Liver (tissue), 9 donors: ENCODE measurements around the gene XNDC1N. TPM values are rescaled to one million over a fixed set of nuclear protein-coding genes. Genes with fewer than 3 reads are reported as not detected.
"Not testable (repeated sequence)": the region's sequence is repeated elsewhere in the genome, so short reads cannot be mapped to it uniquely, and the experiment has no call there.

ENCODE experiments used
- DNase-seq: peaks from one replicate; pipeline ENCODE4 v3.0.0-alpha.2; 2017; ENCODE audit warnings: low spot score
- H3K27ac ChIP-seq, 2 donors: one replicate each; pipeline ENCODE4 v1.7.0; 2013; ENCODE audit warnings: inconsistent platforms in 2 of 2, low read length in 2 of 2, control low read depth in 1 of 2, low read depth in 1 of 2, mild to moderate bottlenecking in 1 of 2
- H3K27me3 ChIP-seq, 4 donors: one replicate each; pipeline versions ENCODE4 v1.6.1 to v1.7.0; 2013; ENCODE audit warnings: low read length in 3 of 4, inconsistent platforms in 1 of 4, mild to moderate bottlenecking in 1 of 4, moderate library complexity in 1 of 4; ENCODE audit not compliant: control insufficient read depth in 4 of 4, insufficient read depth in 4 of 4
- H3K36me3 ChIP-seq, 4 donors: one replicate each; pipeline versions ENCODE4 v1.6.1 to v1.7.0; 2013; ENCODE audit warnings: low read length in 3 of 4, mild to moderate bottlenecking in 3 of 4, low read depth in 1 of 4, moderate library complexity in 1 of 4; ENCODE audit not compliant: control insufficient read depth in 4 of 4, insufficient read depth in 3 of 4
- H3K4me1 ChIP-seq, 4 donors: one replicate each; pipeline versions ENCODE4 v1.6.1 to v1.7.0; 2013; ENCODE audit warnings: low read length in 3 of 4, mild to moderate bottlenecking in 3 of 4, moderate library complexity in 1 of 4; ENCODE audit not compliant: control insufficient read depth in 4 of 4, insufficient read depth in 4 of 4
- H3K4me3 ChIP-seq, 3 donors: one replicate each; pipeline versions ENCODE4 v1.6.1 to v1.7.0; 2013; ENCODE audit warnings: low read length in 3 of 3, control low read depth in 1 of 3, low read depth in 1 of 3, mild to moderate bottlenecking in 1 of 3
- H3K9ac ChIP-seq, 2 donors: one replicate each; pipeline ENCODE4 v1.7.0; 2013; ENCODE audit warnings: low read length in 2 of 2, mild to moderate bottlenecking in 2 of 2, moderate library complexity in 2 of 2, control low read depth in 1 of 2, low read depth in 1 of 2
- H3K9me3 ChIP-seq, 4 donors: one replicate each; pipeline versions ENCODE4 v1.6.1 to v1.7.0; 2013; ENCODE audit warnings: low read length in 3 of 4; ENCODE audit not compliant: control insufficient read depth in 4 of 4
- ZBTB33 ChIP-seq: IDR thresholded peaks from 2 replicates; pipeline ENCODE4 v1.6.1; 2016; ENCODE audit warnings: antibody characterized with exemption
- WGBS: extraction: QIAGEN DNeasy Blood & Tissue Kit; methylation state at CpG from one replicate; pipeline ENCODE4 v1.1.7; 2013; 5-methylcytosine and 5-hydroxymethylcytosine counted together
- polyA plus RNA-seq, 2 donors: library from polyadenylated mRNA; stranded (reverse) in 1 of 2; unstranded in 1 of 2; fragments of 200-250 nt in 1 of 2; fragments of >200 nt in 1 of 2; fragmentation: Nextera tagmentation in 1 of 2; extraction: Ambion mirVana in 1 of 2; gene quantifications; one replicate each; pipeline versions ENCODE4 v1.2.1 to v1.2.3, GENCODE V29; 2013 to 2015
- total RNA-seq, 2 donors: library from RNA; depleted of rRNA; stranded (reverse); fragments of >200 nt; gene quantifications; one replicate each; pipeline ENCODE4 v1.2.3, GENCODE V29; 2014
- donor health status: healthy.
- donor health status: healthy.
- donor health status: healthy.
- donor health status: healthy.
- donor health status: healthy.

The XNDC1N gene
- total and polyA plus RNA-seq, 4 donors, result 0.59 to 7.9 (median 3.8) TPM

- Histone ChIP-seq H3K4me1 (peaks cover 0 to 3% (median 0%) of the 10 kb centered on the region in 4 donors), H3K27ac (no peak overlapping the region), H3K9me3 (no peaks in the 10 kb centered on the region), H3K4me3 (no peak overlapping the region), H3K36me3 (no peaks in the 10 kb centered on the region), H3K9ac (no peak overlapping the region), H3K27me3 (no peaks in the 10 kb centered on the region)
- WGBS, result 95% methylated on average over 12 of the region's 12 CpGs
- no peak for TF ChIP-seq ZBTB33
- DNase-seq, result no peak
Measured at GRCh38 chr11:71895961-71896360, 32.4 kb downstream of the XNDC1N start.

- H3K27ac ChIP-seq, H3K4me1 ChIP-seq, H3K9ac ChIP-seq, H3K9me3 ChIP-seq, DNase-seq, H3K27me3 ChIP-seq, H3K4me3 ChIP-seq, H3K36me3 ChIP-seq: not testable (repeated sequence)
- 92% methylated on average over 14 of the region's 14 CpGs for WGBS
Measured at GRCh38 chr11:71889181-71889872, 39.1 kb downstream of the XNDC1N start.

GRCh38 chr11:71888335-71889010, 39.9 kb downstream of the XNDC1N start:
- H3K27ac ChIP-seq, H3K9ac ChIP-seq, H3K27me3 ChIP-seq, H3K36me3 ChIP-seq, H3K9me3 ChIP-seq, DNase-seq, H3K4me3 ChIP-seq, H3K4me1 ChIP-seq: not testable (repeated sequence)
- WGBS, result 92% methylated on average over 14 of the region's 14 CpGs

- not testable (repeated sequence) for H3K36me3 ChIP-seq, H3K4me1 ChIP-seq, H3K9ac ChIP-seq, H3K27ac ChIP-seq, DNase-seq, H3K4me3 ChIP-seq, H3K9me3 ChIP-seq, H3K27me3 ChIP-seq
- 98% methylated on average over 12 of the region's 12 CpGs for WGBS
Measured at GRCh38 chr11:71885806-71886205, 42.6 kb downstream of the XNDC1N start.

Other genes starting within 250 kb of the XNDC1N start
- not detected for gene DEFB108B, start 95.4 kb downstream of the XNDC1N start, total RNA-seq
- not detected for gene DEFB108B, start 95.4 kb downstream of the XNDC1N start, polyA plus RNA-seq
- not detected for gene DEFB131B, start 50.1 kb downstream of the XNDC1N start, total RNA-seq
- gene DEFB131B, start 50.1 kb downstream of the XNDC1N start, polyA plus RNA-seq, result not detected
- gene RNF121, start 452 bp upstream of the XNDC1N start, total RNA-seq, result 10 to 100 TPM; 11.9 to 31.1 TPM
- 10 to 100 TPM; 10.2 to 16.5 TPM for gene RNF121, start 452 bp upstream of the XNDC1N start, polyA plus RNA-seq
- gene IL18BP, start 70.3 kb upstream of the XNDC1N start, total RNA-seq, result 1 to 10 TPM; 2.4 to 5.9 TPM
- 1 to 10 TPM; 2.6 to 6.3 TPM for gene IL18BP, start 70.3 kb upstream of the XNDC1N start, polyA plus RNA-seq
- 10 to 100 TPM; 55.1 to 93.2 TPM for gene NUMA1, start 151.9 kb upstream of the XNDC1N start, total RNA-seq
- 10 to 100 TPM; 19.5 to 29.2 TPM for gene NUMA1, start 151.9 kb upstream of the XNDC1N start, polyA plus RNA-seq
- gene LRRC51, start 152.3 kb upstream of the XNDC1N start, total RNA-seq, result 1 to 10 TPM; 1.9 to 3.4 TPM
- 1 to 10 TPM; 2.9 to 3.7 TPM for gene LRRC51, start 152.3 kb upstream of the XNDC1N start, polyA plus RNA-seq
- gene LAMTOR1, start 174.7 kb upstream of the XNDC1N start, total RNA-seq, result 10 to 100 TPM; 30.5 to 47.2 TPM
- gene LAMTOR1, start 174.7 kb upstream of the XNDC1N start, polyA plus RNA-seq, result 10 to 100 TPM; 70.1 to 74.0 TPM
- gene TOMT, start 177.3 kb upstream of the XNDC1N start, total RNA-seq, result under 1 TPM in 1 of 2 donors, not detected in 1; 0.33 TPM
- gene TOMT, start 177.3 kb upstream of the XNDC1N start, polyA plus RNA-seq, result not detected
- gene ANAPC15, start 184.1 kb upstream of the XNDC1N start, total RNA-seq, result 10 to 100 TPM in 1 of 2 donors, 1 to 10 TPM in 1; 8.4 to 10.4 TPM
- 10 to 100 TPM; 19.6 to 22.4 TPM for gene ANAPC15, start 184.1 kb upstream of the XNDC1N start, polyA plus RNA-seq
- 1 to 10 TPM in 1 of 2 donors, not detected in 1; 2.1 TPM for gene FOLR3, start 207.1 kb upstream of the XNDC1N start, total RNA-seq
- gene FOLR3, start 207.1 kb upstream of the XNDC1N start, polyA plus RNA-seq, result under 1 TPM; 0.31 to 0.86 TPM